WERI-Rb-1 (cell line): ENCODE data around the gene TPRG1L.

Experiments used
- DNase-seq: peaks from one replicate; pipeline ENCODE4 v3.0.0-alpha.2; 2020
- H3K27ac ChIP-seq: fragments of 250-450 bp; sonication (Bioruptor Pico); 2 replicates; pipeline ENCODE4 v1.5.1; 2020; ENCODE audit warnings: mild to moderate bottlenecking, moderate library complexity
- H3K27me3 ChIP-seq: fragments of 250-450 bp; sonication (Bioruptor Pico); 2 replicates; pipeline ENCODE4 v1.5.1; 2021; ENCODE audit warnings: mild to moderate bottlenecking, low read depth, moderate library complexity; ENCODE audit not compliant: insufficient read depth, severe bottlenecking
- H3K36me3 ChIP-seq: fragments of 250-450 bp; sonication (Bioruptor Pico); 2 replicates; pipeline ENCODE4 v1.5.1; 2020; ENCODE audit warnings: mild to moderate bottlenecking, moderate library complexity
- H3K4me3 ChIP-seq: 2 replicates; pipeline ENCODE4 v1.5.1; 2011; ENCODE audit warnings: low read depth, mild to moderate bottlenecking, control low read depth, low read length
- H3K9me3 ChIP-seq: fragments of 250-450 bp; sonication (Bioruptor Pico); 2 replicates; pipeline ENCODE4 v1.5.1; 2021; ENCODE audit warnings: mild to moderate bottlenecking, moderate library complexity; ENCODE audit not compliant: severe bottlenecking
- TF ChIP-seq, protein P1 (sequence below): IDR thresholded peaks from 2 replicates; pipeline ENCODE4 v1.5.1; 2011; ENCODE audit warnings: low read depth, mild to moderate bottlenecking, control low read depth, inconsistent platforms, low read length

TPRG1L gene

DNA sequence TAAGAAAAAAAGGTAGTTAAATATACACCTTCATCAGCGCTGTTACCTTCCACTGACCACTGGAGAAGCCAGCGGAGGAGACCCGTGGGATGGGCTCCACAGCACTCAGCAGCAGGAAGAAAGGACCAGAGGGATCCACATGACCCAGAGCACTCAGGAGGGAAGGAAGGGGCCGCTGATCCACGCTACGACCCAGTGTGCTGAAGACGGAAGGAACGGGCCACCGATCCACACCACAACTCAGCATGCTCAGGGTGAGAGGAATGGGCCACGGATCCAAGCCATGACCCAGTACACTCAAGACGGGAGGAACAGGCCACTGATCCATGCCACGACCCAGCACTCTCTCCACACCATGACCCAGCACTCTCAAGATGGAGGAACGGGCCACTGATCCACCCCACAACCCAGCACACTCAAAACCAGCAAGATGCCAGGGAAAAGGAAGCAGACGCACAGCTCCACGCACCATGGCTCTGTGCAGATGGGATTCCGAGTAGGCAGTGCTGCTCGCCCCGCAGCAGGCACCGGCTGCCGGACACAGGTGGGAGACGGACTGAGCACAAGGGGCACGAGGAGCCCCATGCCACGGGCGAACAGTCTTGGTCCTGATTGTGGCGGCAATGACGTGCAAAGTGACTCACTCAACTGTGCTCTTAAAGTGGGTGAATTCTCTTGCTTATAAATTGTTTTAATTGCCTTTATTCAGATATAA is 16.4 kb downstream of the TPRG1L start:
- TF ChIP-seq, protein P1, sequence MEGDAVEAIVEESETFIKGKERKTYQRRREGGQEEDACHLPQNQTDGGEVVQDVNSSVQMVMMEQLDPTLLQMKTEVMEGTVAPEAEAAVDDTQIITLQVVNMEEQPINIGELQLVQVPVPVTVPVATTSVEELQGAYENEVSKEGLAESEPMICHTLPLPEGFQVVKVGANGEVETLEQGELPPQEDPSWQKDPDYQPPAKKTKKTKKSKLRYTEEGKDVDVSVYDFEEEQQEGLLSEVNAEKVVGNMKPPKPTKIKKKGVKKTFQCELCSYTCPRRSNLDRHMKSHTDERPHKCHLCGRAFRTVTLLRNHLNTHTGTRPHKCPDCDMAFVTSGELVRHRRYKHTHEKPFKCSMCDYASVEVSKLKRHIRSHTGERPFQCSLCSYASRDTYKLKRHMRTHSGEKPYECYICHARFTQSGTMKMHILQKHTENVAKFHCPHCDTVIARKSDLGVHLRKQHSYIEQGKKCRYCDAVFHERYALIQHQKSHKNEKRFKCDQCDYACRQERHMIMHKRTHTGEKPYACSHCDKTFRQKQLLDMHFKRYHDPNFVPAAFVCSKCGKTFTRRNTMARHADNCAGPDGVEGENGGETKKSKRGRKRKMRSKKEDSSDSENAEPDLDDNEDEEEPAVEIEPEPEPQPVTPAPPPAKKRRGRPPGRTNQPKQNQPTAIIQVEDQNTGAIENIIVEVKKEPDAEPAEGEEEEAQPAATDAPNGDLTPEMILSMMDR, result no peak

DNA sequence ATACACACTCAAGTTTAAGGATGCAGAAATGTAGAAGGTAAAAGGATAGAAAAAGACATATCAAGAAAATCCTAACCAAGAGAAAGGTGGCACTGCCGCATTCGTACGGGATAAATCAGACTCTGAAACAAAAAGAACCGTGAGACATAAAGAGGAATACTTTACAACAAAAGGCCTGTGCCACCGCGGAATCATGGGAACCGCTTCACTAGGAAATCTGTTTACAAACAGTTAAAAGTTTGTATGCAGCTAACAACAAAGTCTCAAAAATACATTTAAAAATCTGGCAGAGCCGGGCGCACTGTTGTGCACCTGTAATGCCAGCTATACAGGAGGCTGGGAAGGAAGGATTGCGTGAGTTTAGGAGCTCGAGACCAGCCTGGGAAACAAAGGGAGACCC is 17.0 kb downstream of the TPRG1L start:
- TF ChIP-seq, protein P1, result no peak
- Histone ChIP-seq H3K27me3 (no peaks in the 10 kb centered on the region), H3K27ac (no peak overlapping the region), H3K4me3 (no peak overlapping the region), H3K9me3 (no peaks in the 10 kb centered on the region), H3K36me3 (peaks cover 47% of the 10 kb centered on the region)
- no peak for DNase-seq

More for the DNA sequence above, 16.4 kb downstream of the TPRG1L start:
- DNase-seq, result no peak
- Histone ChIP-seq H3K27me3 (no peaks in the 10 kb centered on the region), H3K4me3 (no peak overlapping the region), H3K36me3 (peaks cover 46% of the 10 kb centered on the region), H3K9me3 (no peaks in the 10 kb centered on the region), H3K27ac (no peak overlapping the region)

DNA sequence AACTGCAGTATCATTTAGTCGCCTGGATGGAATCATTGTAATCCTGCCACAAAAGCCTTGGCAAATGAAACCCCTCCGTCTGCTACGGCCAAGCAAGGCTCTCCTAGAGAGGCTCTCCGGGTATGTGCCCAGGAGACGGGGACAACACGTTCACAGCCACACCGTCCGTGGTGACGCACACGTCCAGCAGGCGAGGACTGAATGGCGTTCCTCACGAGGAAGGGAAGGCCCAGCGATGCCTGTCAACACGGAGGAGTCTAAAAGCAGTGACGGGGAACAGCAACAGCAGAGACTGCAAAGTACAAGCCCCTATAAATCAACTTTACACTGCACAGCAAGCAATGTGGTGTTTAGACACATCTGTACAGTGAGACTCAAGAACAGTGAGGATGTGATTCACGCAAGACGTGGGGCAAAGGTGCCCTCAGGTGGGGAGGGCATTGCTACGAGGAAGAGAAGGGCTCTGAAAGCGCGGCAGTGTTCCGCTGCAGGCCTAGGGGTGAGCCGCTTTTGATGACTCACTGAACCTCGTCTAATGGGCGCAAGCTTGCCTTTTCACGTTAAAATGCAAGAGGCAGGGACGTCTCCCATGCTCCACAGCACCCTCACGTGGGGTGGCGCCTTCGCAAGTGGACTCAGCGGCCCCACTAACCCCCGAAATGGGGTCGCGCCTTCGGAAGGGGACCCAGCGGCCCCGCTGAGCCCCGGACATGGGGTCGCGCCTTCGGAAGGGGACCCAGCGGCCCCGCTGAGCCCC is 18.3 kb downstream of the TPRG1L start:
- Histone ChIP-seq H3K36me3 (peaks cover 45% of the 10 kb centered on the region), H3K9me3 (no peaks in the 10 kb centered on the region), H3K27ac (no peak overlapping the region), H3K27me3 (no peaks in the 10 kb centered on the region), H3K4me3 (no peak overlapping the region)
- TF ChIP-seq, protein P1, result no peak
- no peak for DNase-seq

DNA sequence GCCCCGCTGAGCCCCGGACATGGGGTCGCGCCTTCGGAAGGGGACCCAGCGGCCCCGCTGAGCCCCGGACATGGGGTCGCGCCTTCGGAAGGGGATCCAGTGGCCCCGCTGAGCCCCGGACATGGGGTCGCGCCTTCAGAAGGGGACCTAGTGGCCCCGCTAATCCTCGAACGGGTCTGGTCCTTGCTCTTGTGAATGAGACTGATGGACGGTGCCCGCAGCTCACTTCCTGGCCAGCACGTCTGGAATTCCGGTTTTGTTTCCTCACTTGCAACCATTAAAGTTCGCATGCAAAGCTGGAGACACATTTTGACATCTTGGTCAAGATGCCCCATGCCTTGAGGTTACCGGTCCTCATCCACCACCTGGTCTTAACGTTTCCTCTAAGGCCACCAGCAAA is 19.5 kb downstream of the TPRG1L start:
- H3K36me3 ChIP-seq, result peaks cover 40% of the 10 kb centered on the region
- H3K27ac ChIP-seq, result no peak overlapping the region
- H3K9me3 ChIP-seq, result no peaks in the 10 kb centered on the region
- no peak overlapping the region for H3K4me3 ChIP-seq
- TF ChIP-seq, protein P1, result no peak
- H3K27me3 ChIP-seq, result no peaks in the 10 kb centered on the region
- no peak for DNase-seq

DNA sequence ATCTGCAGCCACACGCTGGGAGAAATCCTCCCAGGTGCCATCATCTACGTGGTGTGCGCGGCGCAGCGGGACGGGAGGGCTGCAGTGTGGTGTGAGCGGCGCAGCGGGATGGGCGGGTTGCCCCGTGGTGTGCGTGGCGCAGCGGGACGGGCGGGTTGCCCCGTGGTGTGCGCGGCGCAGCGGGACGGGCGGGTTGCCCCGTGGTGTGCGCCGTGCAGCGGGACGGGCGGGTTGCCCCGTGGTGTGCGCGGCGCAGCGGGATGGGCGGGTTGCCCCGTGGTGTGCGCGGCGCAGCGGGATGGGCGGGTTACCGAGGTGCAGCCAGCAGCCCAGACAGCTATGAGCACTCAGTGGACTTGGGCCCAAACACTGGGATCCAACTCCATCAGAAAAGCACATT is 20.4 kb downstream of the TPRG1L start:
- H3K4me3 ChIP-seq, result no peak overlapping the region
- H3K36me3 ChIP-seq, result peaks cover 37% of the 10 kb centered on the region
- TF ChIP-seq, protein P1, result no peak
- no peak for DNase-seq
- H3K27me3 ChIP-seq, result no peaks in the 10 kb centered on the region
- no peak overlapping the region for H3K27ac ChIP-seq
- H3K9me3 ChIP-seq, result no peaks in the 10 kb centered on the region
